Ramos (cell line): Measurements from ENCODE around the gene KIRREL3.

ENCODE experiments used
- in situ Hi-C: fragments of 300-500 bp; cut with MboI; formaldehyde crosslinking; loops from one replicate; pipeline ENCODE4 v1.14.3; 2022; ENCODE audit warnings: low sequenced_read_pairs; ENCODE audit not compliant: unreplicated experiment

Gene KIRREL3

DNA sequence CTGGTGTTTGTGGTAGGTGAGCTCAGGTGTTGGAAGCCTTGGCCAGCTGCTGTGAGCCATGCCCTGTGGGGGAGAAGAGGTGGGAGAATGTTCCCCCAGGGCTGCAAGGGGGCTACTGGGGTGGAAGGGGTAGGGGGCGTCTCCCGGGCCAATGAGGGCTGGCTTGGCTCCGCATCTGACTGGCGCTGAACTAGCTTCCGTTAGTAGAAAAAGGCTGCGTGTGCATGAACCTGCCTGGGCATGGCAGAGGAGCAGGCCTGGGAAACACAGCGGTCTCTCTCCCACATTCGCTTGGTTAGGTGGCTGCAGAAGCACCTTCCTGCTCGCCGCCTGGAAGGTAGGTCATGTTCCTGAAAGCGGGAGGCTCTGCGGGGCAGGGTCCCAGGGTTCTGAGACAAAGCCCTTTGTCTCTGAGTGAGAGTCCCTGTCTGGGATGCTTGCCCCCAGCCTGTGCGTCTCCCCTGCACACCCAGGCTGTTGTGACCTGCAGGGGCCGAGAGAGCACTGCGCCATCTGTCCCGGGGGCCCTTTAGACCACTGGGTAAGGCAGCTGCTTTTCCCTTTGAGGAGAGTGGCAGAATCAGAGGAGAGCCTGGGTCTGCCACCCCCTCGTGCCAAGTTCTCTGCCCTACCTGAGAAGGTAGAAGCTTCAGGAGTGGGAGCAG, 466.3 kb downstream of the KIRREL3 start:
- in situ Hi-C loops: no loop called here

GRCh38 chr11:126533560-126533959, 467.0 kb downstream of the KIRREL3 start:
- in situ Hi-C loops: no loop called here

GRCh38 chr11:126530416-126530815, 470.2 kb downstream of the KIRREL3 start:
- in situ Hi-C loops: no loop called here

DNA sequence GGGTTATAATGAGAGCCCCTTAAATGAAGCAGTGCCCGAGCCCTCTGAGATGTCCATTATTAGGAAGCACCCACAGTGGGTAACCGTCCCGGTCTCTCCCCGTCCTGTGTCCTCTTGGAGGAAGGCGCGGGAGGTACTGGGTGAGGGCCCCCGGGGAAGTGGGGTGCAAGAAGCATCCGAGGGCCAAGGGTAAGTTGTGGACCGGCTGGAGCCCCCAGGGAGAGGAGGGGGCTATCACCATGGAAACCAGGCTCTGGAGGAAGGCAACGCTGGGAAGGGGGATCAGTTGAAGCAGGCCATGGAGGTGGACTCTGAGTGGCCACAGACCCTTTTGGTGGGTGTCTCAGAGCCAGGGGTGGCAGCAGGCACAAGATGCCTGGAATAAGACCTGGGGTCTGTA, 471.5 kb downstream of the KIRREL3 start:
- in situ Hi-C loops: no loop called here

DNA sequence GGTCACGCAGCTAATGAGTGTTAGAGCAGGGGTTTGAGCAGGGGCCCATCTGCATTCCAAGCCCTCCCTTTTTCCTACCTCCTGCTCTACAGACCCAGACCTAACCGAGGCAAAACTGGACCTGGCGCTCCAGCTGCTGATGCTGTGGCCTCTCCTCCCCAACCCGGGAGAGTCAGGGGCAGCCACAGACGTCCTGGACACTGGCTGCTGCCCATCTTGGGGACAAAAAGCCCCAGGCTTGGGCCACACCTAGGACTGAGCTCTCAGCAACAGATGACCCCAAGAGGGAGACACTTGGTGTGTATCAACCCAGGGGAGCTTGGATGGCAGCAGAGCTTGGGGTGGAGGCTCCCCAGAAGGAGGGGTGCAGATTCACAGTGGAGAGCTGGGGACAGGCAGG, 472.5 kb downstream of the KIRREL3 start:
- in situ Hi-C loops: no loop called here

DNA sequence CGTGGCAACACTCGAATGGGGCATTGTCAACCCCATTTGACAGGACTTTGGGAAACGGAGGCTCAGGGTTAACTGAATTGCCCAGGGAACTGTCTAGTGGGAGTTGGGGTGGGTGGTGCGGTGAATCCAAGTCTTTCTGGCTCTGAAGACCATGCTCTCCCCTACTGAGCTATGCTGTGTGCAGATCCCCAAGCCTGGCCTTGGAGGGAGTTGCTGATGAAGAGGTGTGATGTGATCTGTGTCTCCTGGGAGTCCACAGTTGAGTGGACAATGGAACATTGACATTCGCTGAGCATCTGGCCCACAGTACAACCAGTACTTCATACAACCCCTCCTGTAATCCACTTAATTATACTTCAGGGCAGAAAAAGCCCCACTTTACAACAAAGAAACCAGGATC, 472.9 kb downstream of the KIRREL3 start:
- in situ Hi-C loops: no loop called here

- in situ Hi-C loops: no loop called here
Observed at GRCh38 chr11:126526471-126526870, 474.1 kb downstream of the KIRREL3 start.

DNA sequence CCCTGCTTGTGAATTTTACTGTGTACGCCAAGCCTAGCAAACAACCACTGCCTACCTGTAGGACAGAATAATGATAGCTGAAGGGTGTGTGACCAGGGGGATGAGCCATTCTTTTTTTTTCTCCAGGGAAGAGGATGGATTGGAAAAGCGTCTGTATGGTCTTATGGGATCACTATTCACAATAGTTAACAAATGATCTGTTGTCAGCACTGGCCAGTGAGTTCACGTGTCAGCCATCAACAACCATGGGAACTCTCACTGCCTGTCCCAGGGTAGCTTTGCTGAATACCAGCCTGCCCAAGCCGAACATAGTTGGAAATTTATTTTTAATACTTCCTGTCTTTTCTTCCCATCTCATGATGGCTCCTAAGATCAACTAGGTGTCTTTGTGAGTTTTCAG, 474.9 kb downstream of the KIRREL3 start:
- in situ Hi-C loops: no loop called here

DNA sequence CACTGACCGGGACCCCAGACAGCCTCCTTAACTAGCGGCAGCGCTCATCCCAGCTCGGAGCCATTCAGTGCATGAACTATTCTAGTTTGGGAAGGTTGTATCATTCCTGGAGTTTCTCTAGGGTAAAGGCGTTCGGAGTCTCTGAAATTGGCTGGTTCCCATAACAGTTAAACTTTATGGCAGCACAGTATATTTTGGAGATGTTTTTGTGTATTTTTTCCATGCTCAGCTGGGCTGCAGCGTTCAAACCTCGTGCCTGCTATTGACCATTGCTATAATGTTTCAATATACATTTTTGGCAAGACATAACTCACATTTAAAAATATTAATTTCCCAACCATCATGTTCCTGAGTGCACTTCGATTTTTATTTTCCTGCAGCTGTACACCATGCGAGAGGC, 475.4 kb downstream of the KIRREL3 start:
- in situ Hi-C loops: no loop called here

DNA sequence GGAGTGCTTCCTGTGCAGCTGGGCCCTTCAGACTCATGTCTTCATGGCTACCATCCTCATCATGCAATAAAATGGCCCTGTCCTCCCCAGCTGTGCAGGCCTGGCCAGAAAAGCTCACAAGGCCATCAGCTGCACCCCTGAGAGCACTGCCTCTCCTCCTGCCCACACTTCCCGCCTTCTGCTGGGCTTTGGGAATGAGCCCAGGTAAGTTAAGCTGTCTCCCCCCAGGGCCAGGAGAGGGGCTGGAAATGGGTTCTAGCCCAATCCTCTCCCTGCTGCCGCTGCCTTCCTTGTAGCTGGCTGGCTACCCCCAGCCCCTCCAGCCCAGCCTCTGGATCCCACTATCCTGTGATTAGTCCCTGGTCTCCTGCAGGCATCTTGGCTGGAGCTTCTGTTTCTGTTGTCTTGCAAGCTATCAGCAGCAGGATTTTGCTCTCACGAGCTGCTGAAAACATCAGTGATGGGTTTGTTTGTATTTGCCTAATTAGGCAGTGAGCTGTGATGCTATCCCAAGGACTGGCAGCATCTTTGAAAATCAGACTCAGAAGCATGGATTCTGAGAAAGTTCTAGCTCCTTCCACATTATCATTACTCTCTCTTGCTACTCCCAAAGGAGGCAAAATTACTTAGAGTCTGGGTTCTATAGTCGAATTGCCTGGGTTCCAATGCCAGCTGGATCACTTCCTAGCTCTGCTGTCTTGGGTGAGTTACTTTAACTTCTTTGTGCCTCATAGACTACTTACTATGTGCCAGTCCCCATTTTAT, 476.9 kb downstream of the KIRREL3 start:
- in situ Hi-C loops: no loop called here

DNA sequence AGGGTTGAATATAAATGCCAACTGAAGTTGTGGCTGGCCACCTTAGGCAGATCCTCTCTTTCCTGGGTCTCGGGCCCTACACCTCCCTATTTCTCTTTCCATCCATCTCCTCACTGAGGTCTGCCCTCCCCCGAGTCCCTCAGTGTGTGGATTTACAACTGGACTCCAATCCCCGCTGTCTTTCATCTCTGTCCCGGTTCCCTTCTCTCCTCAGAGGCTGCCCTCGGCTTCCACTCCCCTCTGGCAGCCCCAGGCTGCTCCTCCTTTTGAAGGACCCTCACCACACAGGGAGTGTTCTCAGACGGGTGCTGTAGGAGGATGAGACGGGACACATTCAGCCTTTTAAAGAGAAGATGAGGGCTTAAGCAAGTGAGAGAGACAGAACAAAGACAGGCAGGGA, 478.0 kb downstream of the KIRREL3 start:
- in situ Hi-C loops: no loop called here

DNA sequence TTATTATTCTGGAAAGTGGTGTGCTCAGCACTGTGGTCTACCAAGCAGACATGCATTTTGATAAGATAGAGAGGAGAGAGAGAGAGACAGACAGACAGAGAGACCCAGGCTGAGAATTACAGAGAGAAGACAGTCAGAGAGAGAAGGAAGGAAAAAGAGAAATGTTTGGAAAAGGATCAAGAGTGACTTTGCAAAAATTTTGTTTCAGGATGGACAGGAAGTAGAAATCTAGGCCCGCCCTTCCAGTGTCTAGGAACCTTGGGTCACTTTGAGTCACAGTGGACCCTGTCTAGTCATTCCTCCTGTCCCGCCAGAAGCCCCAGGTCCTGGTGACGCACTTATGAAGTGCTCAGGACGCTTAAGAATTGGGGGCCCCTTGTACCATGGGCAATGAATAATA, 478.4 kb downstream of the KIRREL3 start:
- in situ Hi-C loops: no loop called here

DNA sequence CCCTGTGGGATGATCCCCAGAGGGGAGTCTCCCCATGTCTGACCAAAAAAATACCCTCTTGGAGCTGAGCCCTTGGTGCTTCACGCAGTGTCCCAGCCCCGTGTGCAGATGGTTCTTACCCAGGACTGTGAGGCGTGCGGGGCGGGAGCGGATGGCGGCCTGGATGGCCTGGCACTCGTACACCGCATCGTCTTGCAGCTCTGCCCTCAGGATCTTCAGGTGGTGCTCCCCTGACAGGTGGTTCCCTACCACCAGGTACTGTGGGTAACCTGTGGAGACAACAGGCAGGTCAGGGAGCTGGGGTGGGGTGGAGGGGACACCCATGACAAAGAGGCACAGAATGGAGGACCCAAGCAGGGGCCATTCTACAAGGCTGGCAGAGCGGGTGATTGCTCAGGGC, 479.4 kb downstream of the KIRREL3 start:
- in situ Hi-C loops: no loop called here

DNA sequence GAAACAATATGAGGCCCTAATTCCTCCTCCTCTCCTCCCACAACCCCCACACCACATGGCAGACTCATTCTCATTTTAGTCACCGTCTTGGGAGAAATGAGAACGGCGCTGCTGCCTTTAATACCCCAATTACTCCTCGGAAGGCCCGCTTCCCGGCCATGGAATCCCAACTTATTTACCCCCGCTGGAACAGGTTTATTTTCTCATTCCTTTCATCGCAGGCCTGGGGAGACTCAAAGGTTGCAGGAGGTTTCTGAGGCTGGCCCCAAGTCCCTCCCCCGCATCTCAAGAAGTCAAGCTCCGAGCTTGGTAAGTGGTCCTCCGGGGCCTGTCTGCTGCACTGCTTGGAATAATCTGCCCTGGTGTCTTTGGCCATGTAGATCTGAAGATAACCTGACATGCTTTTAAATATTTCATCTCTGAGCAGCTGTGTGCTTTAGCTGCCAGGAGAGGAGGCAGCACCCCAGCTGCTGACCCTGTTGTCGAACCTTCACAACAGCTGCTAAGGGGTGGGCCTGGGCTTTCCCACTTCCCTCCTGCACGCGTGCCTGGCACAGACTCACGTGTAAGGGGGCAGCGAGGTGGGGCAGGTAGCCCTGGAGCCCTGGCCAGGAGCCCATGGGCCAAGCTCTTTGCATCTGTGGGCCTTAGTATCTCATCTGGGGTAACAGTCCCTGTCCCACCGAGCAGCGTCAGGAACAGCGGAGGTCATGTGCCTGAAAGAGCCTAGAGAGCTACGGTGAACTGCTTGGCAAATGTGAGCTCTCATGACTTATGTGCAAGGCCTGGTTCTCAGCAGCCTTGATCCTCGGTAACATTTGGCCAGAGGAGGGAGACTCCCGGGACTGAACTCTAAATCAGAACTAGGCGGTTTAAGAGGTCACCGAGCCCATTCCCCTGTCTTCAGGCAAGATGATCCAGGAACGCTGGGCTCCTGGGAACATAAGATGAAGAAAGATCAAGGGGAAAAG, 480.5 kb downstream of the KIRREL3 start:
- in situ Hi-C loops: no loop called here

GRCh38 chr11:126518972-126519690, 481.4 kb downstream of the KIRREL3 start:
- in situ Hi-C loops: no loop called here

DNA sequence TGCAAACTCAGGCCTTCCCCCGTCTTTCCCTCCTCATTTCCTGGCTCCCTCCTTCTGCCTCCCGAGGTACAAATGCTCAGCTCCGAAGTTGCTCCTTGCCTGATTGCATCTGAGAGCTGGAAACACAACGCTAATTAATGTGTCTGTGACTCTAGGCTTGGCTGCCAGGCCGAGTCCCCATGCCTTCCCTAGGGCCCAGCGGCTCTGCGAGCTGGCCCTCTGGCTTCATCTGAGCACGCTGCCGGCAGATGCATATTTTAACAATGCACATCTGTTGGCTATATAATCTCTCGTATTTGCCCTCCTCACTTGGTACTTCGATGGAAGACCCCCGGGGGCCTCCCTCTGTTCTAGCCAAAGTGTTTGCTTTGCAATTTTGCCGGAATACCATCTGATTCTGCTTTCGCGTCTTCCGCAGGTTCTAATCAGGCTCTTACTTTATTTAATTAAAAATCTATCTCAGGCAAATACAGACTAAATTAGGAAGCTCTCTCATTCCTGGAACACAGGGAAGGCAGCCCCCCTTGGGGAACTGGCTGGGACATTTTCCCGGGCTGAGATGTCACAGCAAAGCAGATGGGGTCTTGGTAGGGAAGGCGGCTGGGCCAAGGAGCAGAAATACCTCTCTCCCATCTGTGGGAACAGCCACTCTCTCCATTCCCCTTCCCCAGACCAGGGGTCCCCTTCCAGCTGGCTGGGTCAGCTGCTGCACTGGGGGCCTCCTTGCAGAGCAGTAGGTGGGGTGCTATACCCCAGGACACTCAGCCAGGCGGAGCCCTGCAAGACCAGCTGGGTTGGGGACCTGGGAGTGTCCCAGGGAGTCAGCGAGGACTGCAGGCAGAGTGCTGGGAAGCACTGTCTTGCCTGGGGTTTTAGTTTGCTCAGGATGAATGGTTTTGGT, 482.2 kb downstream of the KIRREL3 start:
- in situ Hi-C loops: no loop called here

DNA sequence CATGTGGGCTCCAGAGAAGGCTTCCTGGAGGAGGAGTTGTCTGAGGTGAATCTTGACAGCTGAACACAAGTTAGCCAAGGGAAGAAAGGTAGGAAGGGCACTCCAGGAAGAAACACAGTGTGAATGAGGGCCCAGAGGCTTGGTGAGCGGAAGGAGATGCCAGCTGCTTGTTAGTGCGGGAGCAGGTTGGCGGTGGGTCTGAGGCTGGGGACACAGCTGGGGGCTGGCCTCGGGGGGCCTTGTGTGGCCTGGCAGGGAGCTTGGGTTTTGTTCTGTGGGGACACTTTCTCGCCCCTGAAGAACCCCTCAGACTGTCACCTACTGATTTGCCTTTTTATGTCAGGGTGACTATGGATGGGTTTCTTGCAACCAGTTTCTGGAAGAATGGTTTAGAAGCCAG, 485.1 kb downstream of the KIRREL3 start:
- in situ Hi-C loops: no loop called here

DNA sequence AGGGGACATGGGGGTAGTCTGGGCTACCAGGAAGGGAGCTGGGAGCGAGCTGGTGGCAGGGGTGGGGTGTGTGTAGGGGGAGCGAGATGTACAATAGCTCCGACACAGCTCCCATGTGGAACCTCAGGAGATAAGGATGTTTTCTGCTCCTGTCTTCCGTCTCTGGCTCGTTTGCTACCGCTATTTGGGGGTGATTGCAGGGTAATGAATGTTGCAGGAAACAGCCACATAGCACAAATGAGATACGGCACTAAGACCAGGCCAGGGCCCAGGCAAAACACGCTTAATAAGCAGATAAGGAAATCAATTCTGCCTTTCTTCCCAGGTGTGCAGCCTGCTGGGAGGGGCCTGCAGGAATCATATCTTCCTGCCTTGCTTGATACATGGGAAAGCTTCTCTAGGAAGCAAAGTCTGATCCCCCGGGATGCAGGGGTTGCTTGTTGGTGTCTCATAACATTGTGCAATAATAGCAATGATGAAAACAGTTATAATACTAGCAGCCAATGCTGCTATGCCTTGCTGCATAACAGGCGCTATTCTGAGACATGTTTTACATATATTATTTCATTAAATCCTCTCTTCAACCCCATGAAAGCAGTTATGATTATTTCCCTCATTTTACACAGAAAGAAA, 486.4 kb downstream of the KIRREL3 start:
- in situ Hi-C loops: no loop called here
